Lower leg skin (tissue), 3 donors: ENCODE data around the gene PISD.
"Not testable (repeated sequence)": the region's sequence is repeated elsewhere in the genome, so short reads cannot be mapped to it uniquely, and the experiment has no call there.

Experiments used
- POLR2A ChIP-seq, 2 donors: fragments of 450-650 bp; IDR thresholded peaks; one replicate each; pipeline ENCODE4 v1.6.1; 2016 to 2017; ENCODE audit warnings: antibody characterized with exemption in 2 of 2, mild to moderate bottlenecking in 1 of 2, moderate library complexity in 1 of 2
- TF ChIP-seq, protein P1 (sequence below), 3 donors: fragments of 450-650 bp; IDR thresholded peaks; one replicate each; pipeline ENCODE4 v1.5.1; 2016; ENCODE audit warnings: antibody characterized with exemption in 3 of 3, mild to moderate bottlenecking in 3 of 3, moderate library complexity in 2 of 3

- TF ChIP-seq, protein P1, sequence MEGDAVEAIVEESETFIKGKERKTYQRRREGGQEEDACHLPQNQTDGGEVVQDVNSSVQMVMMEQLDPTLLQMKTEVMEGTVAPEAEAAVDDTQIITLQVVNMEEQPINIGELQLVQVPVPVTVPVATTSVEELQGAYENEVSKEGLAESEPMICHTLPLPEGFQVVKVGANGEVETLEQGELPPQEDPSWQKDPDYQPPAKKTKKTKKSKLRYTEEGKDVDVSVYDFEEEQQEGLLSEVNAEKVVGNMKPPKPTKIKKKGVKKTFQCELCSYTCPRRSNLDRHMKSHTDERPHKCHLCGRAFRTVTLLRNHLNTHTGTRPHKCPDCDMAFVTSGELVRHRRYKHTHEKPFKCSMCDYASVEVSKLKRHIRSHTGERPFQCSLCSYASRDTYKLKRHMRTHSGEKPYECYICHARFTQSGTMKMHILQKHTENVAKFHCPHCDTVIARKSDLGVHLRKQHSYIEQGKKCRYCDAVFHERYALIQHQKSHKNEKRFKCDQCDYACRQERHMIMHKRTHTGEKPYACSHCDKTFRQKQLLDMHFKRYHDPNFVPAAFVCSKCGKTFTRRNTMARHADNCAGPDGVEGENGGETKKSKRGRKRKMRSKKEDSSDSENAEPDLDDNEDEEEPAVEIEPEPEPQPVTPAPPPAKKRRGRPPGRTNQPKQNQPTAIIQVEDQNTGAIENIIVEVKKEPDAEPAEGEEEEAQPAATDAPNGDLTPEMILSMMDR (IDR thresholded peaks at IDR 0.05) = not testable (repeated sequence)
- TF ChIP-seq POLR2A (IDR thresholded peaks at IDR 0.05) = not testable (repeated sequence)
Observed at GRCh38 chr22:31711226-31711625, 49.2 kb upstream of the PISD start.
